HFFc6 (cell line): ENCODE data around the gene SOS1. TPM values are rescaled to one million over a fixed set of nuclear protein-coding genes. Genes with fewer than 3 reads are reported as not detected.
"Not testable (repeated sequence)": the region's sequence is repeated elsewhere in the genome, so short reads cannot be mapped to it uniquely, and the experiment has no call there.

Experiments
- DNase-seq: peaks from one replicate; pipeline ENCODE4 v3.0.0-alpha.2; 2018
- H3K27ac Mint-ChIP-seq: 2 replicates; pipeline ENCODE4 v1.8.0; 2020; ENCODE audit warnings: mild to moderate bottlenecking, mixed read lengths
- H3K27me3 Mint-ChIP-seq: 2 replicates; pipeline ENCODE4 v1.8.0; 2021; ENCODE audit warnings: mild to moderate bottlenecking, moderate library complexity, mixed read lengths; ENCODE audit not compliant: insufficient read depth
- H3K36me3 Mint-ChIP-seq: 2 replicates; pipeline ENCODE4 v1.8.0; 2021; ENCODE audit warnings: low read depth, mixed read lengths
- H3K4me1 Mint-ChIP-seq: 2 replicates; pipeline ENCODE4 v1.8.0; 2020; ENCODE audit warnings: low read depth, mixed read lengths
- H3K4me3 Mint-ChIP-seq: 2 replicates; pipeline ENCODE4 v1.8.0; 2020; ENCODE audit warnings: mild to moderate bottlenecking, moderate library complexity, mixed read lengths
- H3K9me3 Mint-ChIP-seq: 2 replicates; pipeline ENCODE4 v1.8.0; 2020; ENCODE audit warnings: mild to moderate bottlenecking, mixed read lengths
- CTCF ChIP-seq: fragments of 200-600 bp; sonication (generic); IDR thresholded peaks from 2 replicates; pipeline ENCODE4 v1.5.0; 2021; ENCODE audit warnings: antibody characterized with exemption, mild to moderate bottlenecking
- total RNA-seq, 6 experiments: library from RNA; stranded (reverse); fragmentation: NEBNext Ultra II Directional; extraction: Animal tissue kit (Norgen Biotek cat#: 25700); gene quantifications; 2 replicates in 1 of 6; 3 replicates in 5 of 6; pipeline ENCODE4 v1.2.3, GENCODE V29; 2021

The SOS1 gene
- total RNA-seq, 6 experiments from 2014 or later, result 20.9 to 31.4 (median 24.6) TPM

GRCh38 chr2:38943784-38944183 is 177.1 kb downstream of the SOS1 start:
- Mint-ChIP-seq H3K4me1 (peaks cover 31% of the 10 kb centered on the region), H3K36me3 (no peaks in the 10 kb centered on the region), H3K27ac (no peak overlapping the region), H3K4me3 (no peak overlapping the region), H3K27me3 (peaks cover 2% of the 10 kb centered on the region; the same call in 1 of the 2 replicates), H3K9me3 (no peaks in the 10 kb centered on the region)
- no peak for DNase-seq
- no peak for TF ChIP-seq CTCF

GRCh38 chr2:38940746-38941145 is 180.1 kb downstream of the SOS1 start:
- Mint-ChIP-seq H3K36me3 (no peaks in the 10 kb centered on the region), H3K27ac (no peak overlapping the region), H3K4me3 (no peak overlapping the region), H3K4me1 (peaks cover 24% of the 10 kb centered on the region), H3K9me3 (no peaks in the 10 kb centered on the region), H3K27me3 (no peaks in the 10 kb centered on the region)
- TF ChIP-seq CTCF, result no peak
- DNase-seq, result no peak

DNA sequence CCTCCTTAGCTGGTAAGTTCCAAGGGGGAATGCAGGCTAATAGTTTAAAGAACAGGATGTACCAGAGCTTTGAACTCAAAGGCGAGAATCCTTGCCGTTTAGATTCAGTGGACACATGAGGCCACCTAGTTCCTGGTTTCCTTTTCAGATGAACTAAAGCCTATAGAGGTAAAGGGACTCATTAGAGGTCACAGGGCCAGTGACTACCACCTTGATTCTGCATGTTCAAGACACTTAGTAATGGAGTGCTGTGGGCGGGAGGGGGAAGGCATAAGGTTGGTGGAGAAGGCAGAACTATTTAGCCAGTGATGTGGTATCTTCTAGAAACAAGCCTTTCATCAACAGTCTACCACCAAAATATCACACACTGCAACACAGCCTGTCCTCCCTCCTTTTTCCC is 183.3 kb downstream of the SOS1 start:
- DNase-seq, result no peak
- Mint-ChIP-seq H3K36me3 (no peaks in the 10 kb centered on the region), H3K9me3 (no peaks in the 10 kb centered on the region), H3K4me3 (no peak overlapping the region), H3K4me1 (peaks cover 35% of the 10 kb centered on the region), H3K27ac (no peak overlapping the region), H3K27me3 (no peaks in the 10 kb centered on the region)
- TF ChIP-seq CTCF, result no peak

- not testable (repeated sequence) for H3K27me3 Mint-ChIP-seq, H3K36me3 Mint-ChIP-seq, H3K27ac Mint-ChIP-seq, DNase-seq, H3K4me3 Mint-ChIP-seq, H3K9me3 Mint-ChIP-seq
- peaks cover 35% of the 10 kb centered on the region for H3K4me1 Mint-ChIP-seq
These were observed 184.3 kb downstream of the SOS1 start for GRCh38 chr2:38936516-38936915.

GRCh38 chr2:38935568-38936172 is 185.2 kb downstream of the SOS1 start:
- H3K9me3 Mint-ChIP-seq, result no peaks in the 10 kb centered on the region
- TF ChIP-seq CTCF, result no peak
- peak overlapping the region; percentile 77 for H3K4me3 Mint-ChIP-seq
- H3K4me1 Mint-ChIP-seq, result peaks cover 35% of the 10 kb centered on the region
- no peaks in the 10 kb centered on the region for H3K36me3 Mint-ChIP-seq
- H3K27me3 Mint-ChIP-seq, result no peaks in the 10 kb centered on the region
- H3K27ac Mint-ChIP-seq, result peak overlapping the region; percentile 47
- peak; percentile 49 for DNase-seq

GRCh38 chr2:38934742-38935141 is 186.1 kb downstream of the SOS1 start:
- no peaks in the 10 kb centered on the region for H3K36me3 Mint-ChIP-seq
- TF ChIP-seq CTCF, result no peak
- H3K4me3 Mint-ChIP-seq, result peak overlapping the region; percentile 9; the same call in 1 of the 2 replicates
- peaks cover 35% of the 10 kb centered on the region for H3K4me1 Mint-ChIP-seq
- H3K9me3 Mint-ChIP-seq, result no peaks in the 10 kb centered on the region
- DNase-seq, result no peak
- no peaks in the 10 kb centered on the region for H3K27me3 Mint-ChIP-seq
- peak overlapping the region; percentile 9; the same call in 1 of the 2 replicates for H3K27ac Mint-ChIP-seq
